Glomerular endothelial cell (primary cell): ENCODE measurements around the gene PERCC1. TPM values are rescaled to one million over a fixed set of nuclear protein-coding genes. Genes with fewer than 3 reads are reported as not detected.

Source experiments
- DNase-seq: peaks from one replicate; pipeline ENCODE4 v3.0.0-alpha.2; 2011; ENCODE audit warnings: low read depth, low spot score; ENCODE audit errors: extremely low read depth
- total RNA-seq: library from RNA; depleted of rRNA; stranded (reverse); fragments of >200 nt; gene quantifications from 2 replicates; pipeline ENCODE4 v1.2.3, GENCODE V29; 2015

PERCC1 gene
- not detected in 2 replicates for total RNA-seq

DNA sequence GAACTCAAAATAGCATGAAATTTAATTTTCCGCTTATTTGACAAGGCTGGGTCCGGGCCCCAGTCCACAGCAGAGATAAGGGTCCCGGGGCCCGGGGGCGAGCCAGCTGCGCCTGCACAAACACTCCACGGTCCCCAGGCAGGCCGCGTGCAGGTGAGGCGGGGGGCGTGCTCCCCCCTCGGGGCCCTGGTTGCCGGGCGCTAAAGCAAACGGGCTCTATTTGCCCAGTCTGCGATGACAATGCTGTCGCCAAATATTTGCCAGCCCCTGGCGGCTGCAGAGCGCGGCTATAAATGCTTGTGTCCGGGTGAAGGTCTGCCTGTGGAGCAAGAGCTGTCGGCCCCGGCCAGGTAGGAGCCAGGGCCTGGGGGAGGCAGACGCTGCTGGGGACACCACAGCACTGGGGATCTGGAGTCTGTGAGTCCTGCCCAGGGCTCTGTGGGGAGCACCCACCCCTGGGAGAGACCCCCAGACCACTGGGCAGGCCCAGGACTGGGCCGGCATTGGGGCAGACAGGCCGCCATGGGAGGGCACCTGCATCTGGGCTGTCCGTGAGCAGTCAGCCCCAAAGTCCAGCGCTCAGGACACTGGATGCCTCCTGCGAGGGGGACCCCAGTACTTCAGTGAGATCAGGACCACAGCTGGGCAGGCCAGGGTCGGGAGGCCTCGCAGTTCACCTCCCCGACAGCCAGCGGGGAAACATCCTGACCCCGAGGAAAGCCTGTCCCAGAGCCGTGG lies at the start of gene PERCC1:
Gene PERCC1 (plus strand): TSS at position 320 of the 738 bp plus-strand sequence. CDS start 1,516 bp downstream, outside the sequence.
- DNase-seq = no peak

DNA sequence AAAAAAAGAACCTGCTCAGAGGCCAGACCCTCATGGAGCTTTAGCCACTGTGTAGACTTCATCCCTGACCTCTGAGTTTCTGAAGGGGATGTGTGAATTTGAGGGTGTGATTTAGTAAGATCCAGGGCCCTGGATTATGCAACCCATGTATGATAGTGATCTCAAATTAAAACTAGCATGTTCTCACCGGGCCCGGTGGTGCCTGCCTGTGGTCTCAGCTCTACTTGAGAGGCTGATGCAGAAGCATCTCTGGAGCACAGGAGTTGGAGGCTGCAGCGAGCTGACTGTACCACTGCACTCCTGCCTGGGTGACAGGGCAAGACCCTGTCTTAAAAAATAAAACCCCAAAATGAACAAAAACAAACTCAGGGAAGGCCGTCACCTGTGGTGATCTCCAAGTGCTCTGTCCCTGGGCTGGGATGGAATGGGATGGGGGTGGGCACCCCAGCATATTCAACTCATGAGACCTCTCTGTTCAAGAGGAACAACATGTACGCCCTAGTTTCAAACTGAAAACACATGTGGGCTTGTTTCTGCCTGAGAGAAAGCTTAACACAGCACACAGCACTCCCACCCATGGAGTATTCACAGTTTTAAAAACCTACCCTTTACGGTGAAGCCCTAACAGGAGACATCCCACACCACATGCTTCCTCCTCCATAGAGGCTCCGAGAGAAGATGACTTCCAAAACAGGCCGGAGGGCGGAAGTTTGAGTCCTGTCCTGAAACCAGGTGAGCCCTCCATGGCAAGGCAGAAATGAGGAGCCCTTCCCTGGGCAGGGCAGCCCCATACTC lies 49.1 kb upstream of the PERCC1 start:
- no peak for DNase-seq

DNA sequence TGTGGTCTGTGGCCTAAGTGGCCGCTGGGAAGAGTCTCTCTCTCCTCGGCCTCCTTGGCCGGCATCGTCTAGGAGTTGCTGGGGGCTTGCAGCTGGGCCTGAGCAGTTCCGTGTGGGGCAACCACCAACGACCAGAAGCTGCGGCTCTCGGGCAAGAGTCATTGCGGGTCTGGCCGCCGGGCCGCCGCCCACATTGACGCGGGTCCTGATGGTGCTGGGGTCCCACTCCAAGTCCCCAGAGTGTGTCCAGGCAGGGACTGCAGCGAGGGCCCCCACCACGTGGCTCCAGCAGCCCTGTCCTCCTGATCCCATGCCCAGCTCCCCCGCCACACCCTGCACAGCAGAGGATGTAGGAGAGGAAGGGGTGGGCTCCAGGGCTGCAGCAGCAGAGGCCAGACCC lies 47.3 kb upstream of the PERCC1 start:
- no peak for DNase-seq

DNA sequence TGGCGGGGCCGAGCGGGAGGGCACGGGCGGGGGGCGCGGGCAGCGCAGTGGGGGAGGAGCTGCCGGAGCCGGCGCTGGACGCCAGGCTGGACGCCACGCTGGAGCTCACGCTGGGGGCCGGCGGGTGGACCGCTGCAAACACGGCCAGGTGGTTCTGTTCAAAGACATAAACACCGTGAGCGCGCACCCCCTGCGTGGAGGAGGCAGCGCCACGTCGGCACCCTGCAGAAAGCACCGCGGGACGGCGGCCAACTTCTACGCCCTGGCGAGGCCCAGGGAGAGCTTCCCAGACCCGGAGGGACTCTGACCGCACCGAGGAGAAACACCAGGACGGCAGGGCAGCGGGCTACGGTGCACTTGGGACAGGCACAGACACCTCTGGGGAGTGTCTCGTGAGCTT lies 45.6 kb upstream of the PERCC1 start:
- DNase-seq = no peak

DNA sequence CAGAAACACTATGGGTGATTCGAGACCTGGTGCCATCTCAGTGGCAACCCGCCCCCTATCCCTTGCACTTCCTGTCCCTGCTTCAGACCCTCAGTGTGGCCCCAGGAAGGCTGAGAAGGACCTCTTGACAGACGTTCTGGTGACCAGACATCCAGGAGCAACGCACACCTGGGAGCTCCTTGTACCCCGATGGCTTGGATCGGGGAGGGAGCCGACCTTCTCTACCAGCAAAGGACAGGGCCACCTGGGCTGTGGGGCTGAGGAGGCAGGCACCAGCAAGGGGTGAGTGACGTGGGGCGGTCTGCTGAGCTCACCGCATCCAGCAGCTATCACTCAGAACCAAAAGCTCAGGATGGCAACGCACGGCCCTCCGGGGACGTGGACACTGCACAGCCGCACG lies 43.5 kb upstream of the PERCC1 start:
- DNase-seq = no peak

DNA sequence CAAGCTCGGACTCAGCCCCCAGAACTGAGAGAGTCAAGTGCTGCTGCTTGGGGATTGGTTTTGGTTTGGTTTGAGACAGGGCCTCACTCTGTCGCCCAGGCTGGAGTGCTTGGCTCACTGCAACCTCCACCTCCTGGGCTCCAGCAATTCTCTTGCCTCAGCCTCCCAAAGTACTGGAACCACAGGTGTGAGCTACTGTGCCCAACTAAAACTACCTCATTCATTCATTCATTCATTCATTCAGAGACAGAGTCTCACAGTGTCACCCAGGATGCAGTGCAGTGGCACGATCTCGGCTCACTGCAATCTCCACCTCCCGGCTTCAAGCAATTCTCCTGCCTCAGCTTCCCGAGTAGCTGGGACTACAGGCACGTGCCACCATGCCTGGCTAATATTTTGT lies 41.1 kb upstream of the PERCC1 start:
- DNase-seq = no peak

DNA sequence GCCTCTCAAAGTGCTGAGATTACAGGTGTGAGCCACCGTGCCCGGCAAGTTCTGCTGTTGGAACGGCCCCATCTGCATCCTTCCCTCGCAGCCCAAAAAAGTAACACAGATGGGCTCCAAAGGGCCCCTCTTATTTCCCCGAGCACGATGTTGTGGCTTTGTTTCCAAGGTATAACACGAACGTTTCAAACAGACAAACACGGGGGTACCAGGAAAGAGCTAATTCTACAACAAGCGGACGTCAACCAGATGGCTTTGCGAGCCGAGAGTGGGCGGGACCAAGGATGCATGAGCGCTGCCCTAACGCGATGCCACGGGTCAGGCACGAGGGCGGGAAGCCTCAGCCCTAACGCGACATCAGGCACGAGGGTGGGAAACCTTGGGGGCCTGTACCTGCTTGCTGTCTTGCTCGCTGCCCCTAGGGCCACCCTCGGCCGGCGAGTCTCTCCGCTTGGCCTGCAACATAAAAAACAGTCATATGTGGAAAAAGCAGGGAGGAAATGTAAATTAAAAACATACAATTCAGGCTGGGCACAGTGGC lies 40.6 kb upstream of the PERCC1 start:
- no peak for DNase-seq

DNA sequence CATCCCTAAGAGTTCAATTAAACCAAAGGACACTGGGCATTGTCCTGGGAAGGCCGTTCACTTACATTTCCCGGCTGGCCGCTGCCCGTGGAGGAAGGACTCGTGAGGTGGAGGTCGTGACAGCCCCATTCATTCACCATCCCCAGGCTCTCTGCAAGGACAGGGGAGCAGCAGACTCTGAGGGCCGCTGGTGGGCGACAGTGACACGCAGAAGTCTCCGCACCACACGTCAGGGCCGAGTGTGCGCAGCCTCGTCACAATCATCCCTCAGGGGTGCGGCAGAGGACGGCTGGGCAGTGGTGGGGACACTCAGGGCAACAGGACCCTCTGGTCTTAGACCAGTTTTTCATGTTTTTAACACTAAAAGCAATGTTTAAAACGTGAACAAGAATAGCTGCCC lies 38.1 kb upstream of the PERCC1 start:
- no peak for DNase-seq

DNA sequence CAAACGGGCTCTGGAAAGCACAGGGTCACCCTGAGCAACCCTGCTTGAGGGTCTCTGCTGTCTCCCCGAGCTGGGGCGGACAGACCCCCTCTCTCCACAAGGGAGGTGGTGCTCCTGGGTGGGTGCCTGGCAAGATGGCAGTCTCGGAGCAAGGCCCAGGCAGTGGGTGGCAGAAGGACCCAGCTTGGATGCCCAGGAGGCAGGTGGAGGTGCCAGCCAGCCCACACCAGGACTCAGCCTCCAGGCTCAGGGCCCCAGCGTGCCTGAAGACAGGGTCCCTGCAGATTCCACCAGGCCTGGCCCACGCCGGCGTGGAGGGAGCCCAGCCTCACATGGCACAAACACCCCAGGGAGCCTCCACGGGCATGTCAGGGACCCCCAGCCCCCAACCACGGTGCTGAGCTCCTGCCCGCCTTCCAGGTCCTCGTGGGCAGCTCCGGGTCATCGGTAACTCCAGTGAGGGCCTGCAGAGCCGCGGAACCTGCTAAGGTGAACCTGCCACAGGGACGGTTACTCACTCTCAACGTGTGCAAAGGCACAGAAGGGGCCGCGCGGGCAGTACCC lies 37.2 kb upstream of the PERCC1 start:
- DNase-seq = no peak

DNA sequence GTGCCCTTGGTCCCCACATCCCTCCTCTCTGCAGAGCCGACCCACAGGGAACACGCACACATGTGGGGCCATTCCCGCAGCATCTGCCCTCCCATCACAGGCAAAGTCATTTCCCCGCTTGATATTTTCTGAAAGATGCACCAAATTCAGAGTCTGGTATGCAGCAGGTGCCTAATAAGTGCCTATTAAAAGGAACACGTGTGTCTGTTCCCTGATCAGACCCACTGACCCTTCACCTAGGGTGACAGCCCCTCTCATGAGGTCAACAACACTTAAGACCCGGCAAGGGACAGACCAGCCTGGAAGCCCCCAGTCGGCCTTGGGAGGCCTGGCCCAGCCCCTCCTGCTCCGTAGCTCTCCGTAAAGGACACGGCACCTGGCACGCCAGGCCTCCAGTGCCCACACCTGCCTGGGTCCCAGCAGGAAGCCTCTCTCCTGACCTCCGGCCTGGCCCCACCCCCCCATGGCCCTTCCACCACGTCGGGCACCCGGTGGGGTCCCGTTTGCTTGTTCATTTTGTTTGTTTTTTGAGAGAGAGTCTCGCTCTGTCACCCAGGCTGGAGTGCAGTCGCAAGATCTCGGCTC lies 36.4 kb upstream of the PERCC1 start:
- no peak for DNase-seq

DNA sequence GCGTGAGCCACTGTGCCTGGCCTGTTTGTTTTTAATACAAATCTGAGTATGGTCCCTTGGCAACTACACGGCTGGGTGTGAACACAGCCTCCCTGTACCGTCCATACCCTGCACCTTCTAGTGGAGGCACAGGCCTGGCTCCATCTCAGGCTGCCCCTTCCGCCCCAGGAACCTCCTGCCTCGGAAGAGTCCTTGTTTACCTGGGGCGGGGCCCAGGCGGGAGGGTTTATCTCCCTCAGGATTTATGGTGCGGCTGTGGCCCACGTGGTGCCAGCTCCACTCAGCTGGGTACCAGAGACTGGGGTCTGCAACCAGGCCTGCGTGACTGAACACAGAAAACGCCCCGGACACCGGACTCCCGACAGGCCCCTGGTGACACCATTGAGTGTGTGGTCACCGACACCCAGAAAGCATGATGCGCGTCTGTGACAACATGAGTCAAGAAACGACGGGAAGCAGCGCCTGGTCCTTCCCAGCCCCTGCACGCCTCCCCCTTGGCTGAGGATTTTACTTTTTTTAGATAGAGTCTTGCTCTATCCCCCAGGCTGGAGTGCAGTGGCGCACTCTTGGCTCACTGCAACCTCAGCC lies 35.3 kb upstream of the PERCC1 start:
- no peak for DNase-seq

DNA sequence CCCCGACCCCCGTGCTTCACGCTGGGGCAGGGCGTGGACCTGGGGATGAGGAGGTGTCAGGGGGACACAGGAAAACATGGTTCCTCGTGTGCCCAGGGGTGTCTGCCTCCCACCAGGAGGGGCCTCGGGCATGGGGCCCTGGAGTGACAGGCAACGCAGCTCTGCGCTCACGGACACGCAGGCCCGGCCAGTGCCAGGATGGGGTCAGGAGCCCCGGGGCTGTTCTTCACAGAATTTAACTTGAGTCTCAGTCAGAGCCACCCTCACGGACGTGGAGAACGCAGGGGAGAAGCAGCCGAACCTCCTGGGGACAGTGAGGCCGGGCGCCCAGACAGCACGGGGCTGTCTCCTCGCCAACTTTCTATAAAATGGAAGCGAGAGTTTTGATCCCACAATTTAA lies 33.1 kb upstream of the PERCC1 start:
- DNase-seq = no peak

DNA sequence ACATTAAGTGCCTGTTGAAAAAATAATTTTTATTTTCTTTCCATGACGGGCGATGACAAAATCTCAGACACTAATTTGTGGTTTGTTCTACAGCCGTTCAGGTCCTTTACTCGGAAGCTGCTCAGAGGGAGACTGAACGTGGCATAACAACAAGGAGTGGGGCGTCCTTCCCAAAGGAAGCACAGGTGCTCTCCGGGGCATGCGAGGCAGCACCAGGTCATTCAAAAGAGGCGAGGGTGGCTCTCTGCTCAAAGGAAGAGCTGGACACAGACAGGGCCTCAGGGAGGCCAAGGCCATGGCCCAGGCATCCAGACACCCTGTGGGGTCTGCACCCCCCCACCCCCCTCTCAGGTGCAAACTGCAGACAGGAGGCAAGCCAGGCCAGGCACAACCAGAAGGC lies 32.5 kb upstream of the PERCC1 start:
- no peak for DNase-seq

DNA sequence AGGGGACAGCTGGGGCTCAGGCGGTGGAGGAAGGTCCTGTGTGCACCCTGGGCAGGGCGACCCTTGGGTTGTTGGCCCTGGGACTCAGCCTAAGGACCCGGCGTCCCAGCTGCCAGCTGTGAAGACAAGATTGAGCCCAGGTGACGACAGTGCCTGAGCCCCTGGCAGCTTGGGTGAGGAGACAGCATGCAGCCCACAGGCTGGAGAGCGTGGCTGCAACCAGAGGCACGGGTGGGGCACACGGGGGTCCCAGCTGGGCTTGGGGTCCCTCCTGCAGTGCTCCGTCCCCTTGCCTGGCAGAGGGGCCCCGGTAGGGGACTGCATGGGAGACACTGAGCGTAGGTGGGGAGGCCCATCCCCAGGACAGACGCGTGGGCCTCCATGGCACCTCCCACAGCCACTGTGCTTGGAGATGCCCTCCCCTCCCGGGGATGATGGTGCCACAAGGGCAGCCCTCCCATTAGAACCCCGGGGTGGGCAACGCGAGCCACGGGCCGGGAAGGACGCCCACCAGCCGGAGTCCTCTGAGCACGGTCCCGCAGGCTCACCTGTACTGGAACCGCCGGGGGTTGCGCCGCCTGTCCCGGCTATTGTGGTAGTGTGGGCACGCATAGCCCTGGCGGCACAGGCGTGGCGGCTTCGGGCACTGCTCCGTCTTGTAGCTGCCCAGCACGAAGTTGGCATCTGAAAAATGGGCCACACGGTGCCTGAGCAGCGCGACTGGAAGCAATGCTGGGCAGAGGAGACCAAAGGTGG lies 31.9 kb upstream of the PERCC1 start:
- no peak for DNase-seq

DNA sequence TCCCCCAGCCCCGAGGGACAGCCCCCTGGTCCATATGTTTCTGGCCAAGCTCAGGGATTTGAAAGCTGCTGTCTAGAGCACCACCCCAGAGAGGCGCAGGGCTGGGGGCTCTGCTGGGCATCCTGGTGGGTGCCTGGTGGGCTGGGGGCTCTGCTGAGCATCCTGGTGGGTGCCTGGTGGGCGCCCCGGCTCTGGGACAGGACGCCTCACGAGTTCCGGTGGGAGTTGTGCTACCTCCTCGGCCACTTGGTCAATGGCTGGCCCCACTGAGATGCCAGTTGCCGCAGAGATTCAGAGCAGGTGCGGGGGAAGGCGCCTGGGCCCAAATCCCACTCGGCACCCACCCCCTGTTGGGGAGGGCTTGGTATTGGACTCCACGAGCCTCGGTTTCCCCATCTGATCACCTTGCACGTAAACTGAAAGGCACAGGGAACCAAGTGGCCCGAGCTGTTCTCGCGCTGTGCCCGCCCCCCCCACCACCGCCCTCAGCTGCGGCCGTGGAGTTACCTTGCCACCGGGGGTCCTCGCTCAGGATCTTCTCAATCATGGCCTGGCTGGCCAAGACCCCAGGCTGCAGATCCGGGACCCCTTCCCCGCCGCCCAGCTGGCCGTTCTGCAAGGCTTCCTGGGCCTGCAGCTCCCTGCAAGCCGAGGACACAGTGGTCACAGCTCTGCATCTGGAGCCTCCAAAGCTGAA lies 29.7 kb upstream of the PERCC1 start:
- DNase-seq = no peak

DNA sequence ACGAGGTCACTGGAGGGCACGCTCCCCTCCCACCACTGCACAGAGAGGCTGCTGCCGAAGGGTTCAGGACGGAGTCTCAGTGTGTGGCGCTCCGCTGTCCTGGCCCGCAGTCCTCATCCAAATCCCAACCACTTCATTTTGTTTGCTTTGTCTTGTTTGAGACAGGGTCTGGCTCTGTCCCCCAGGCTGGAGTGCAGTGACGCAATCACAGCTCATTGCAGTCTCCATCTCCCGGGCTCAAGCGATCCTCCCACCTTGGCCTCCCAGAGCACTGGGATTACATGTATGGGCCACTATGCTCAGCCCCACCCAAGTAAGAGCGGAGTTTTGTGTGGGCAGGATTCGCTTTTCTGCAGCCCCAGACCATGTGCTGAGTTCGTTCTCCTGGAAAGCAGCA lies 29.1 kb upstream of the PERCC1 start:
- no peak for DNase-seq

DNA sequence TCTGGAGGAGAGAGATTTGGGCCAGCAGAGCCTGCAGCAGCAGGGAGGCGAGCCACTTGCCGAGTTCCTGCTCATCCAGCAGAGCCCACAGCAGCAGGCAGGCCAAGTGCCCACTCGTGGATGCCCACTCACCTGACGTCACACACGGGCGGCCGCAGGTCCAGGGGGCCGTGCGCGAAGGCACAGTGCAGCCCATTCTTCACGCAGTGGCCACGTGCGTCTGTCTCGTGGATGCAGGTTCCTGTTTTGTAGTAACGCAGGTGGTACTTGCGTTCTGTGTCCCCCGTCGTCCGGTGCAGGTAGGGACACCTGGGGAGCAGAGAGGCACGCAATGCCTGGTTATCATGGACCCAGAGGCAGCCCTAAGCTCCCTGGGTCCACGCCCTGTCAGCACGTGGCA lies 27.8 kb upstream of the PERCC1 start:
- no peak for DNase-seq

DNA sequence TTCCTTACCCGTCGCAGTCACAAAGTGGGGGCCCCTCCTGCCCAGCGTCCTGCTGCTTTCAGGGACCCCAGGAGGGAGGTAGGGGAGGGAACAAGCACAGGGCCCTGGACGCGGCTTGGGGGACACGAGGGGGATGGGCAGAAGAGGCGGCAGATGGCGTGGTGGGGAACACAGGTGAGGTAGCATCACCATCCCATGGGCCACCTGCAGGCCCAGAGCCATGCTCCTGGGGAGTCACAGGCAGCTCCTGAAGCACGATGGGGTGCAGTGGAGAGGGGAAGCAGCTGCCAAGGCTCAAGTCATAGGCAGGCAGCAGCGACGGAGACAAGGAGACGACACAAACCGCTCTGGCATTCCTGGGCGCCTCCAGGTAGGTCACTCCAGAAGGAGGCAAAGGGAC lies 27.1 kb upstream of the PERCC1 start:
- DNase-seq = no peak

DNA sequence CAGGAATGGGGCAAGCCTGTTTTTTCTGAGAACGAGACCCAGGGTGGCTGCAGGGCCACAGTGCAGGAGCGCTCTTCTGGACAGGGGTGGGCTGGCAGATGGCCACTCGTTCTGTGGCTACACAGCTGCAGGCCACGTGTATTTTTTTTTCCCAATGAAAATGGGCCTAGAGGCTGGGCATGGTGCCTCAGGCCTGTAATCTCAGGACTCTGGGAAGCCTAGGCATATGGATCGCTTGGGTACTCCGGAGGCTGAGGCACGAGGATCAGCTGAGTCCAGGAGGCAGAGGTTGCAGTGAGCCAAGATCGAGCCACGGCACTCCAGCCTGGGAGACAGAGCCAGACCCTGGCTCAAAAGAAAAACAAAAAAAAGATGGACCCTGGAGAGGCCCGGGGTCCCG lies 23.1 kb upstream of the PERCC1 start:
- no peak for DNase-seq
